Pancreas (tissue), 10 donors: ENCODE results near the gene GPC3. TPM values are rescaled to one million over a fixed set of nuclear protein-coding genes. Genes with fewer than 3 reads are reported as not detected.

Source experiments
- ATAC-seq, 4 donors: fragments of 200-7000 bp; cut with Tn5 transposase; one replicate each; pipeline versions ENCODE4 v1.8.0 to v1.9.1; 2020; ENCODE audit warnings: mild to moderate bottlenecking in 4 of 4, moderate library complexity in 4 of 4
- DNase-seq, 6 donors: peaks; one replicate each; pipeline ENCODE4 v3.0.0-alpha.2; 2020
- FAIRE-seq: peaks from 2 replicates; lab custom pipeline; 2012; peaks lifted over from hg19 to GRCh38; lab: Jason Lieb, UNC
- H3K27ac ChIP-seq, 4 donors: fragments of 200-600 bp; sonication (generic); 1 replicate in 3 of 4; 2 replicates in 1 of 4; pipeline versions ENCODE4 v1.5.0 to v1.8.0; 2020
- H3K27me3 ChIP-seq, 4 donors: fragments of 200-600 bp; one replicate each; pipeline ENCODE4 v1.8.0; 2021
- H3K36me3 ChIP-seq, 3 donors: fragments of 200-600 bp; sonication (generic) in 1 of 3; one replicate each; pipeline versions ENCODE4 v1.5.0 to v1.8.0; 2020 to 2021
- H3K4me1 ChIP-seq, 3 donors: fragments of 200-600 bp; one replicate each; pipeline ENCODE4 v1.8.0; 2021
- H3K4me3 ChIP-seq, 4 donors: fragments of 200-600 bp; sonication (generic) in 2 of 4; one replicate each; pipeline versions ENCODE4 v1.5.0 to v1.8.0; 2020 to 2021
- H3K9me3 ChIP-seq, 4 donors: fragments of 200-600 bp; one replicate each; pipeline ENCODE4 v1.8.0; 2021
- CTCF ChIP-seq, 4 donors: fragments of 200-600 bp; sonication (generic) in 3 of 4; IDR thresholded peaks; one replicate each; pipeline versions ENCODE4 v1.5.0 to v1.8.0; 2021; ENCODE audit warnings: antibody characterized with exemption in 4 of 4
- WGBS, 2 donors: extraction: QIAGEN DNeasy Blood & Tissue Kit; methylation state at CpG; one replicate each; pipeline ENCODE4 v1.1.7; 2013; 5-methylcytosine and 5-hydroxymethylcytosine counted together
- intact Hi-C, 3 donors: fragments of 100-400 bp; cut with DNase I; formaldehyde crosslinking; loops; one replicate each; pipeline versions ENCODE4 v1.11.1 to v1.14.2; 2022
- polyA plus RNA-seq, 2 donors: library from polyadenylated mRNA; stranded (reverse); fragments of 200-250 nt; gene quantifications; one replicate each; pipeline ENCODE4 v1.2.3, GENCODE V29; 2013
- total RNA-seq, 6 donors: library from RNA; stranded (reverse); fragmentation: NEBNext Ultra II Directional in 4 of 6; extraction: Animal tissue kit (Norgen Biotek cat#: 25700) in 4 of 6; gene quantifications; one replicate each; pipeline versions ENCODE4 v1.2.1 to v1.2.4, GENCODE V29; 2021 to 2023
- donor health status: healthy with polysubstance abuse.
- donor health status: DM: no; HTN: no; CAD: no; lungs with moderate emphysema.
- donor health status: DM: no; HTN: no; CAD: no.
- donor health status: control.
- donor health status: control.
- donor health status: Bipolar disorder and iron deficiency.
- donor health status: DM: yes; HTN: yes; CAD: no.
- donor health status: DM: no; HTN: no; CAD: no.
- donor health status: DM: no; HTN: no; CAD: no.
- donor health status: DM: yes; HTN: yes; CAD: no.

GPC3 gene
- total and polyA plus RNA-seq, 8 donors = 0.95 to 18.6 (median 2.7) TPM

DNA sequence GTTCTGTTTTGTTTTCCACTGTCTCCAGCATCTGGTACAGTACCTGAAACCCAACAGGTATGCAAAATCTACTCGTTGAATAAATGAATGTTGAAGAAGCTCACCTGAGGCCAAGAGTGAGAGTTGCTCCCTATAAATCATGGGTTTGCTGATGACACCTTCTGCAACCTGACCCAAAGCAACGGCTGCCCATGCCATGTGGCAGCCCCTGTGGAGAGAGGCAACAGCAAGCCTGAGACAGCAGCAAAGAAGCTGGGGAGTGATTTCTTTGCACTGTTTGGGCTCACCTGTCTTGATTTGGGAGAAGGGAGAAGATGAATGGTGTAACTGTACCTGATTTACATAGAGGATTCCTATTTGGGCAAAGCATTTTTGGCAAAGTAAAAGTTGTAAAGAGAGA lies 450.3 kb downstream of the GPC3 start:
- Histone ChIP-seq H3K36me3 (no peaks in the 10 kb centered on the region), H3K4me3 (no peak overlapping the region), H3K4me1 (no peaks in the 10 kb centered on the region), H3K9me3 (no peaks in the 10 kb centered on the region), H3K27me3 (no peaks in the 10 kb centered on the region), H3K27ac (no peak overlapping the region)
- no peak for ATAC-seq
- WGBS, 2 donors = 61 to 83% methylated on average over 2 of the region's 2 CpGs
- FAIRE-seq = no peak
- TF ChIP-seq CTCF (IDR thresholded peaks at IDR 0.05) = no peak
- intact Hi-C loops = no loop called here
- no peak for DNase-seq

DNA sequence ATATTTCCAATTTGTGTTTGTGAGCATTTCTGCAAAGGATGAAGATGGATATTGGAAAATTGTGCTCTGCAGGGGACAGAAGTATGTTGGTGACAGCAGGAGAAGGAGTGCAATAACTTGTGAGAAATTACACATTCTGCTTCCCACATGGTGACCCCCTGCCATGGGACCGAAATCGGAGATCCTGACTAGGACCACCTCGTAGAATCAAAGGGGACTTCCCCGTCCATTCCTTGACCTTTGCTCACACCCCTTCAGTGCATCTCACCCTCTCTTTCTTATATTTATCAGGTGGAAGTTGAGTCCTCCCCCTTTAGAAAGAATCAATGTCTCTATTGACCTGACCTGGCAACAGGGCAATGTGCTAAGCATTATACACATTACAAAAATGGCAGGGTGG lies 451.2 kb downstream of the GPC3 start:
- intact Hi-C loops = no loop called here
- no peak overlapping the region for H3K4me3 ChIP-seq
- no peaks in the 10 kb centered on the region for H3K9me3 ChIP-seq
- H3K36me3 ChIP-seq = no peaks in the 10 kb centered on the region
- DNase-seq (no peak), FAIRE-seq (no peak), ATAC-seq (no peak)
- H3K4me1 ChIP-seq = no peaks in the 10 kb centered on the region
- no peaks in the 10 kb centered on the region for H3K27me3 ChIP-seq
- TF ChIP-seq CTCF (IDR thresholded peaks at IDR 0.05) = no peak
- 53 to 85% methylated on average over 4 of the region's 4 CpGs for WGBS, 2 donors
- no peak overlapping the region for H3K27ac ChIP-seq

GRCh38 chrX:133533249-133533648 lies 452.1 kb downstream of the GPC3 start:
- FAIRE-seq (no peak), DNase-seq (no peak), ATAC-seq (no peak)
- no peak overlapping the region for H3K27ac ChIP-seq
- no peak for TF ChIP-seq CTCF (IDR thresholded peaks at IDR 0.05)
- H3K27me3 ChIP-seq = no peaks in the 10 kb centered on the region
- no peaks in the 10 kb centered on the region for H3K4me1 ChIP-seq
- H3K4me3 ChIP-seq = no peak overlapping the region
- 55 to 98% methylated on average over 3 of the region's 3 CpGs for WGBS, 2 donors
- H3K9me3 ChIP-seq = no peaks in the 10 kb centered on the region
- H3K36me3 ChIP-seq = no peaks in the 10 kb centered on the region
- intact Hi-C loops = no loop called here

DNA sequence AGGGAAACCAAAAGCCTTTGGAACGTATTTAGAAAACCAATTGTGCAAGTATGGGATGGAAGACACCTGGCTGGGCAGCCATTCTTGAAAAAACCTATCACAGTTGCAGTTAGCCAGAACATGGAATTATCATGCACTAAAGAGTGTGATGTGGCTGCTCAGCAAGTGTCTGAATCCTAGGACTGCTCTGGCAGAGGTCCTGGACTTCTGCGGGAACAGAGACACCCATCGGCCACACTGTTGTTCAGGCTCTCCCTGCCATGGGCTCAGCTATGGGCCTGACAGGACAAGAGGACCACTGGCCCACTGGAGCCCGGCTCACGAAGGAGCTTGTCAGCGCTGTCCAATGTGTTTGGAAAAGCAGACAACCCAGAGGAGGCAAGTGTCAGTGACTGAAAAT lies 454.4 kb downstream of the GPC3 start:
- no peaks in the 10 kb centered on the region for H3K36me3 ChIP-seq
- WGBS, 2 donors = 70 to 78% methylated on average over 6 of the region's 6 CpGs
- FAIRE-seq = no peak
- no peak for TF ChIP-seq CTCF (IDR thresholded peaks at IDR 0.05)
- H3K9me3 ChIP-seq = no peaks in the 10 kb centered on the region
- no peaks in the 10 kb centered on the region for H3K4me1 ChIP-seq
- no peak for DNase-seq
- intact Hi-C loops = no loop called here
- H3K27me3 ChIP-seq = no peaks in the 10 kb centered on the region
- H3K27ac ChIP-seq = no peak overlapping the region
- H3K4me3 ChIP-seq = no peak overlapping the region
- no peak for ATAC-seq

DNA sequence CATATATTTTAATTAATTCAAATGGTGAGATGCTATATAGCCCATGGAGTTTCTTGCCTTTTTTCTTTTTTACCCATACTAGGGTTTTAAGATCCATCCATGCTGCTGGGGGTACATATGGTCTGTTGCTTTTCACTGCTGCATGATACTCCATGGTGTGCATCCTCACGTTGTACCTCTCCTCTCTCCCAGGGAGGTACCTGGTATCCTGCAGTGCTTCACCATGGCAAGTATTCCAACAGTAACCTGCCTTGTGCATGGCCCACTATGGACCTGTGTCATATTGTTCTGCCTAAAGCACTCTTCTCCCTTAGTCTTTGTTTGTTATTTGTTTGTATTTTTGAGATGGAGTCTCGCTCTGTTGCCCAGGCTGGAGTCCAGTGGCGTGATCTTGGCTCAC lies 455.8 kb downstream of the GPC3 start:
- H3K27ac ChIP-seq = no peak overlapping the region
- H3K9me3 ChIP-seq = no peaks in the 10 kb centered on the region
- intact Hi-C loops = no loop called here
- H3K36me3 ChIP-seq = no peaks in the 10 kb centered on the region
- no peak overlapping the region for H3K4me3 ChIP-seq
- H3K27me3 ChIP-seq = no peaks in the 10 kb centered on the region
- TF ChIP-seq CTCF (IDR thresholded peaks at IDR 0.05) = no peak
- FAIRE-seq (no peak), DNase-seq (no peak), ATAC-seq (no peak)
- no peaks in the 10 kb centered on the region for H3K4me1 ChIP-seq
- 77 to 95% methylated on average over 3 of the region's 3 CpGs for WGBS, 2 donors
